ENCODE results near the gene ZNF335. TPM values are rescaled to one million over a fixed set of nuclear protein-coding genes. Genes with fewer than 3 reads are reported as not detected.

ZNF335 gene
- total and polyA plus RNA-seq, 8 donors: 7.4 to 27.4 (median 8.8) TPM

DNA sequence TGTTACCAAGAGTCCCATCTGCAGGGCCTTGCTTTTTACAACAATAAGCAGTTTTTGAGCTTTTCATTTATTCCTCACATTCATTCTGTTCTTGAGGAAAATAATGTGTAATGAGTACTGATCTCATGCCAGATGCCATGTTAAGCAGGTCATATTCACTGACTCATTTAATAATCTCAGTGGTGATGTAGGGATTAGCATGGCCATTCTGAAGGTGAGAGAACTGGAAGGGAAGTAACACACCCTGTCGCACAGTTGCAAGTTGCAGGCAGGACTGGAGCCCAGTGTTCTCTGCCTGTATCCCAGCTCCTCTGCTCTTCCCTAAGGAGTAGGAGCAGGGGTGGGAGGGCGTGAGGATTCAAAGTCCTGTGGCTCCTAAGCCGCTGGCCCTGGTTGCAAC lies 31.9 kb downstream of the ZNF335 start:
- H3K27me3 ChIP-seq: no peaks in the 10 kb centered on the region
- peaks cover 14 to 57% (median 54%) of the 10 kb centered on the region in 3 donors for H3K36me3 ChIP-seq
- no peaks in the 10 kb centered on the region for H3K9me3 ChIP-seq
- H3K4me1 ChIP-seq: peaks cover 6 to 12% (median 11%) of the 10 kb centered on the region in 3 donors
- intact Hi-C loops (cut with DNase I): no loop called here
- H3K27ac ChIP-seq: no peak overlapping the region
- no peak overlapping the region for H3K4me3 ChIP-seq
- DNase-seq (no peak), FAIRE-seq (no peak), ATAC-seq (no peak)
- WGBS, 2 donors: 93 to 100% methylated on average over 3 of the region's 3 CpGs
- TF ChIP-seq, protein P1, sequence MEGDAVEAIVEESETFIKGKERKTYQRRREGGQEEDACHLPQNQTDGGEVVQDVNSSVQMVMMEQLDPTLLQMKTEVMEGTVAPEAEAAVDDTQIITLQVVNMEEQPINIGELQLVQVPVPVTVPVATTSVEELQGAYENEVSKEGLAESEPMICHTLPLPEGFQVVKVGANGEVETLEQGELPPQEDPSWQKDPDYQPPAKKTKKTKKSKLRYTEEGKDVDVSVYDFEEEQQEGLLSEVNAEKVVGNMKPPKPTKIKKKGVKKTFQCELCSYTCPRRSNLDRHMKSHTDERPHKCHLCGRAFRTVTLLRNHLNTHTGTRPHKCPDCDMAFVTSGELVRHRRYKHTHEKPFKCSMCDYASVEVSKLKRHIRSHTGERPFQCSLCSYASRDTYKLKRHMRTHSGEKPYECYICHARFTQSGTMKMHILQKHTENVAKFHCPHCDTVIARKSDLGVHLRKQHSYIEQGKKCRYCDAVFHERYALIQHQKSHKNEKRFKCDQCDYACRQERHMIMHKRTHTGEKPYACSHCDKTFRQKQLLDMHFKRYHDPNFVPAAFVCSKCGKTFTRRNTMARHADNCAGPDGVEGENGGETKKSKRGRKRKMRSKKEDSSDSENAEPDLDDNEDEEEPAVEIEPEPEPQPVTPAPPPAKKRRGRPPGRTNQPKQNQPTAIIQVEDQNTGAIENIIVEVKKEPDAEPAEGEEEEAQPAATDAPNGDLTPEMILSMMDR (IDR thresholded peaks at IDR 0.05): no peak

DNA sequence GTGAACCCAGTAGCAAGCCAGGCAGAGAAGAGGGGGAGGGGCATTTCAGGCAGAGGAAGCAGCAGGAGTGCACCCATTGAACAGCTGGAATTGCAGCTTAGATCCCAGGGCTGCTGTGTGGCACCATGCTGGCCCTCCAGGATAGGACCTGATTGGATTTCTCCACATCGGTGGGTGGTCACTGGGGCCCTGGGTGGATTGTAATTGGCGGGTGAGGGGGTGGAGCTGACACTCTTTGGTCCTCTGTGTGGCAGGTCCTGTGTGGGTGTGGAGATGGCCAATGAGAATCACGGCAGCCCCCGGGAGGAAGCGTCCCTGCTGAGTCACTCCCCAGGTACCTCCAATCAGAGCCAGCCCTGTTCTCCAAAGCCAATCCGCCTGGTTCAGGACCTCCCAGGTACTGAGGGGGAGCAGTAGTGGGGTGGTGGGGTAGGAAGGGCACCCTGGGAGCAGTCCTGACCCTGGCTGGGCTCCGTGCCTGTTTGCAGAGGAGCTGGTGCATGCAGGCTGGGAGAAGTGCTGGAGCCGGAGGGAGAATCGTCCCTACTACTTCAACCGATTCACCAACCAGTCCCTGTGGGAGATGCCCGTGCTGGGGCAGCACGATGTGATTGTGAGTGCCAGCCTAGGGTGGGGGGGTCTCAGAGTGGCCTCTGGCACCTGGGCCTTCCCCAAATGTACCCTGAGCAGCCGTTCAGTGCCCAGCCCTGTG lies 33.1 kb downstream of the ZNF335 start:
- no peaks in the 10 kb centered on the region for H3K27me3 ChIP-seq
- 90 to 93% methylated on average over 13 of the region's 13 CpGs for WGBS, 2 donors
- H3K4me3 ChIP-seq: no peak overlapping the region
- H3K9me3 ChIP-seq: no peaks in the 10 kb centered on the region
- H3K27ac ChIP-seq: no peak overlapping the region
- peaks cover 0 to 4% (median under 1%) of the 10 kb centered on the region in 3 donors for H3K4me1 ChIP-seq
- ATAC-seq (no peak), FAIRE-seq (no peak), DNase-seq (peak in 1 of 6 donors; percentile 45)
- TF ChIP-seq, protein P1 (IDR thresholded peaks at IDR 0.05): no peak
- intact Hi-C loops (cut with DNase I): no loop called here
- peaks cover 14 to 55% (median 54%) of the 10 kb centered on the region in 3 donors for H3K36me3 ChIP-seq

DNA sequence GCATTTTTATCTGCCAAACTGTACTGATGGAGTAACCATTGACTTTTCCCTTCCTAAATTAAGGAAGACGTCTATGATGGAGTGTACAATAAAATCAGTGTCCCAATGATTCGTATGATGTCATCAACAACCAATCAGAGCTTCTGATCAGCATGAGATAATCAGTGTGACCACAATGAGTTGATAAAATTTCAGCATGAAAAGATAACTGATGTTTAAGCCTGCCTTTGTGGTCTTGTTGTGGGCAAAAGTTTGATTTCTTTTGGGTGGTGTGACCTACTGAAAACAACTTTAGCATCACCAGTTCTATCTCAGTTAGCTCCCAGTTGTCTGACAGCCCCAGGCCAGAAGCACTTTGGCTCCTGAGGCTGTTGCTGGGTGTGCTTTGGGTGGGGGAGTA lies 34.2 kb downstream of the ZNF335 start:
- Histone ChIP-seq H3K27ac (no peak overlapping the region), H3K4me3 (no peak overlapping the region), H3K4me1 (peaks cover 0 to 10% (median 0%) of the 10 kb centered on the region in 3 donors), H3K27me3 (no peaks in the 10 kb centered on the region), H3K9me3 (no peaks in the 10 kb centered on the region), H3K36me3 (peaks cover 11 to 44% (median 44%) of the 10 kb centered on the region in 3 donors)
- ATAC-seq (no peak), FAIRE-seq (no peak), DNase-seq (peak in 1 of 6 donors; percentile 9)
- TF ChIP-seq, protein P1 (IDR thresholded peaks at IDR 0.05): no peak
- 70 to 74% methylated on average over 2 of the region's 2 CpGs for WGBS, 2 donors
- intact Hi-C loops (cut with DNase I): no loop called here

DNA sequence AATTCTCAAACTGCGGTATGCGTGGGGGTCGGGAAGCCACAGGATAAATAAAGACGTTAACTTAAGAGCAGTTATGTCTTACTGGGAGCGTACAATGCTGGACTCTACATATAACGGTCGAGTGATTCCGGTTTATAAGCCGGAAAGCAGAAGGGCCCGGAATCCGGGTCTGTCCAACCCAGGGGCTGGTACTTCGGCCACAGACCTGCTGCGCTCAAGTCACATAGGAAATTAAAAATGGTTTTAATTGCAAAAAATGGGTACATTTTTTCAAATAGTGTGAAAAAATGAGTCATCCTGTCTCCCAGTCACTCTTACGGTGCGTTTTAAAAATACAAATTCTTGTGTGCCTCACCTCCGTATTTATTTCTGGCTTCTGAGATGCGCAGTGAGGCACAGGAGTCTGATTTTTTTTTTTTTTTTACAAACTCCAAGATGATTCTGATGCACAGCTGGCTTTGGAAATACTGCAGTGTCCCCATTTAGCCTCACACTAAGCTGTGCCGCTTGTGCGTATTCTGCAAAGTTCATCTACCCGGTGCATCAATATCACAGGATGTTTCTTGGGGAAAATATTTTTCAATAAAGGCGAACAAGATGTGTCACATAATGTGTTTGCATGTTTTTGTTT lies 36.5 kb downstream of the ZNF335 start:
- H3K36me3 ChIP-seq: peaks cover 11 to 33% (median 28%) of the 10 kb centered on the region in 3 donors
- TF ChIP-seq, protein P1 (IDR thresholded peaks at IDR 0.05): no peak
- WGBS, 2 donors: 9 to 10% methylated on average over 21 of the region's 21 CpGs
- peak overlapping the region; percentile 99 to 100 (median 100) for H3K27ac ChIP-seq
- H3K27me3 ChIP-seq: no peaks in the 10 kb centered on the region
- FAIRE-seq (no peak), ATAC-seq (peak in 3 of 4 donors; percentile 12 to 19 (median 17)), DNase-seq (peak in 1 of 6 donors; percentile 0)
- peak overlapping the region; percentile 44 to 100 (median 86) for H3K4me3 ChIP-seq
- intact Hi-C loops (cut with DNase I): no loop called here
- no peaks in the 10 kb centered on the region for H3K9me3 ChIP-seq
- H3K4me1 ChIP-seq: peaks cover 0 to 10% (median 0%) of the 10 kb centered on the region in 3 donors

Data from pancreas (tissue), 10 donors.